WTC11 (cell line): Measurements from ENCODE around the gene BCL2L11. TPM values are rescaled to one million over a fixed set of nuclear protein-coding genes. Genes with fewer than 3 reads are reported as not detected.

ENCODE experiments used
- ATAC-seq: fragments of 200-7000 bp; cut with Tn5 transposase; 2 replicates; pipeline ENCODE4 v1.10.0; 2021; ENCODE audit warnings: mild to moderate bottlenecking, moderate library complexity
- CTCF ChIA-PET: fragments of 300-600 bp; sonication (Branson Sonifier 250); formaldehyde crosslinking; loops from one replicate; lab custom pipeline; 2021; ENCODE audit warnings: antibody characterized with exemption; lab: Charles Lee
- POLR2A ChIA-PET: fragments of 350-600 bp; sonication (Branson Sonifier 250); formaldehyde crosslinking; loops from one replicate; lab custom pipeline; 2021; ENCODE audit warnings: antibody characterized with exemption; lab: Charles Lee
- DNase-seq: peaks from one replicate; pipeline ENCODE4 v3.0.0; 2021; ENCODE audit warnings: low spot score
- H3K27ac Mint-ChIP-seq: 2 replicates; pipeline ENCODE4 v1.8.0; 2021; ENCODE audit warnings: mixed read lengths
- H3K27me3 Mint-ChIP-seq: 2 replicates; pipeline ENCODE4 v1.8.0; 2021; ENCODE audit warnings: low read depth, mild to moderate bottlenecking, moderate library complexity, mixed read lengths
- H3K36me3 Mint-ChIP-seq: 2 replicates; pipeline ENCODE4 v1.8.0; 2021; ENCODE audit warnings: mixed read lengths
- H3K4me1 Mint-ChIP-seq: 2 replicates; pipeline ENCODE4 v1.8.0; 2022; ENCODE audit warnings: mixed read lengths
- H3K4me3 Mint-ChIP-seq: 2 replicates; pipeline ENCODE4 v1.8.0; 2021; ENCODE audit warnings: mild to moderate bottlenecking, moderate library complexity, mixed read lengths
- H3K9me3 Mint-ChIP-seq: 2 replicates; pipeline ENCODE4 v1.8.0; 2021; ENCODE audit warnings: mixed read lengths
- ETV6 ChIP-seq: sonication (generic); formaldehyde crosslinking; IDR thresholded peaks from 2 replicates; pipeline ENCODE4 v1.8.1; 2022; ENCODE audit warnings: mild to moderate bottlenecking, missing genetic modification reagents
- JAZF1 ChIP-seq: fragments of 250-450 bp; sonication (Bioruptor Pico); IDR thresholded peaks from 2 replicates; pipeline ENCODE4 v1.9.0; 2021; ENCODE audit warnings: moderate library complexity, mild to moderate bottlenecking, inconsistent platforms
- NFATC4 ChIP-seq: fragments of 250-450 bp; sonication (Bioruptor Pico); IDR thresholded peaks from 2 replicates; pipeline ENCODE4 v1.9.0; 2021; ENCODE audit warnings: mild to moderate bottlenecking
- NR1H2 ChIP-seq: sonication (generic); formaldehyde crosslinking; IDR thresholded peaks from 2 replicates; pipeline ENCODE4 v1.9.0; 2021; ENCODE audit warnings: mild to moderate bottlenecking, moderate library complexity, missing genetic modification reagents
- SP1 ChIP-seq: sonication (generic); formaldehyde crosslinking; conservative IDR thresholded peaks from 2 replicates; pipeline ENCODE4 v1.8.1; 2022; ENCODE audit warnings: missing genetic modification reagents
- TP53 ChIP-seq: sonication (generic); formaldehyde crosslinking; IDR thresholded peaks from 2 replicates; pipeline ENCODE4 v1.8.1; 2023; ENCODE audit warnings: mild to moderate bottlenecking, missing genetic modification reagents
- ZBTB21 ChIP-seq: sonication (generic); formaldehyde crosslinking; IDR thresholded peaks from 2 replicates; pipeline ENCODE4 v1.8.1; 2023; ENCODE audit warnings: mild to moderate bottlenecking, missing genetic modification reagents, borderline replicate concordance
- ZNF121 ChIP-seq: sonication (generic); formaldehyde crosslinking; IDR thresholded peaks from 2 replicates; pipeline ENCODE4 v1.8.0; 2023; ENCODE audit warnings: missing genetic modification reagents
- ZNF138 ChIP-seq: sonication (generic); formaldehyde crosslinking; conservative IDR thresholded peaks from 2 replicates; pipeline ENCODE4 v1.8.1; 2022; ENCODE audit warnings: mild to moderate bottlenecking, moderate library complexity, missing genetic modification reagents
- ZNF317 ChIP-seq: sonication (generic); formaldehyde crosslinking; IDR thresholded peaks from 2 replicates; pipeline ENCODE4 v1.8.1; 2023; ENCODE audit warnings: low read depth, mild to moderate bottlenecking, moderate library complexity, missing genetic modification reagents, borderline replicate concordance
- ZNF396 ChIP-seq: fragments of 250-450 bp; sonication (Bioruptor Pico); IDR thresholded peaks from 2 replicates; pipeline ENCODE4 v1.8.0; 2021; ENCODE audit warnings: mild to moderate bottlenecking, moderate library complexity, borderline replicate concordance
- total RNA-seq: library from RNA; stranded (reverse); gene quantifications from 3 replicates; pipeline ENCODE4 v1.2.3, GENCODE V29; 2021
- TF ChIP-seq, protein P1 (sequence below): sonication (generic); formaldehyde crosslinking; IDR thresholded peaks from 2 replicates; pipeline ENCODE4 v1.8.1; 2022; ENCODE audit warnings: missing genetic modification reagents, borderline replicate concordance
- TF ChIP-seq, protein P2 (sequence below): sonication (generic); formaldehyde crosslinking; IDR thresholded peaks from 2 replicates; pipeline ENCODE4 v1.8.0; 2022; ENCODE audit warnings: mild to moderate bottlenecking, missing genetic modification reagents
- TF ChIP-seq, protein P3 (sequence below): fragments of 250-450 bp; sonication (Bioruptor Pico); IDR thresholded peaks from 2 replicates; pipeline ENCODE4 v2.1.2; 2022; ENCODE audit warnings: mild to moderate bottlenecking, moderate library complexity
- TF ChIP-seq, protein P4 (sequence below): fragments of 250-450 bp; sonication (Bioruptor Pico); conservative IDR thresholded peaks from 2 replicates; pipeline ENCODE4 v1.9.0; 2021; ENCODE audit warnings: mild to moderate bottlenecking
- TF ChIP-seq, protein P5 (sequence below): sonication (generic); formaldehyde crosslinking; conservative IDR thresholded peaks from 2 replicates; pipeline ENCODE4 v1.8.1; 2023; ENCODE audit warnings: mild to moderate bottlenecking, low read depth, missing genetic modification reagents, moderate library complexity
- TF ChIP-seq, protein P6 (sequence below): sonication (generic); formaldehyde crosslinking; IDR thresholded peaks from 2 replicates; pipeline ENCODE4 v1.8.1; 2023; ENCODE audit warnings: mild to moderate bottlenecking, missing genetic modification reagents, borderline replicate concordance
- TF ChIP-seq, protein P7 (sequence below): sonication (generic); formaldehyde crosslinking; IDR thresholded peaks from 2 replicates; pipeline ENCODE4 v1.8.0; 2022; ENCODE audit warnings: missing genetic modification reagents

Gene BCL2L11
- total RNA-seq, 1 experiment from 2014 or later = 19.3 TPM

DNA sequence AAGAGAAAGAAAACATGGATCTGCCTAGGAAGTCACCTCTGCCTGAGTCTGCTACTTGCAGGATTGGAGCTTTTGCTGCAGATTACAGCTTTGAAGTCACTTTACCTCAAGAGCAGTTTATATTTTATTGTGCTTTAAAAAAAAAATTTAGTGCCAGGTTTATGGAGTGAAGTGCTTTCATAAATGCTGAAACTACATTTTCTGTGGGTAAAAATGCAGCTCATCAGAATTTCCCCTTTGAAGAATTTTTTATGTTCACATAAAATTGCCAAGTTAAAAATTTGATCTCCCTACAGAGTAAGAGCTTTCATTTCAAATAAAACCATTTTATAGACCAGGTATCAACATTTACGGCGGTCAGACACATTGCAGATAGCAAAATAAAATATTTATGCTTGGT lies 25.2 kb downstream of the BCL2L11 start:
- DNase-seq (no peak), ATAC-seq (no peak)
- TF ChIP-seq ZNF317 = no peak
- TF ChIP-seq, protein P1, sequence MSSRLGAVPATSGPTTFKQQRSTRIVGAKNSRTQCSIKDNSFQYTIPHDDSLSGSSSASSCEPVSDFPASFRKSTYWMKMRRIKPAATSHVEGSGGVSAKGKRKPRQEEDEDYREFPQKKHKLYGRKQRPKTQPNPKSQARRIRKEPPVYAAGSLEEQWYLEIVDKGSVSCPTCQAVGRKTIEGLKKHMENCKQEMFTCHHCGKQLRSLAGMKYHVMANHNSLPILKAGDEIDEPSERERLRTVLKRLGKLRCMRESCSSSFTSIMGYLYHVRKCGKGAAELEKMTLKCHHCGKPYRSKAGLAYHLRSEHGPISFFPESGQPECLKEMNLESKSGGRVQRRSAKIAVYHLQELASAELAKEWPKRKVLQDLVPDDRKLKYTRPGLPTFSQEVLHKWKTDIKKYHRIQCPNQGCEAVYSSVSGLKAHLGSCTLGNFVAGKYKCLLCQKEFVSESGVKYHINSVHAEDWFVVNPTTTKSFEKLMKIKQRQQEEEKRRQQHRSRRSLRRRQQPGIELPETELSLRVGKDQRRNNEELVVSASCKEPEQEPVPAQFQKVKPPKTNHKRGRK (CRISPR knock-in tag) = no peak
- TF ChIP-seq, protein P2, sequence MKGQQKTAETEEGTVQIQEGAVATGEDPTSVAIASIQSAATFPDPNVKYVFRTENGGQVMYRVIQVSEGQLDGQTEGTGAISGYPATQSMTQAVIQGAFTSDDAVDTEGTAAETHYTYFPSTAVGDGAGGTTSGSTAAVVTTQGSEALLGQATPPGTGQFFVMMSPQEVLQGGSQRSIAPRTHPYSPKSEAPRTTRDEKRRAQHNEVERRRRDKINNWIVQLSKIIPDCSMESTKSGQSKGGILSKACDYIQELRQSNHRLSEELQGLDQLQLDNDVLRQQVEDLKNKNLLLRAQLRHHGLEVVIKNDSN = no peak
- TF ChIP-seq, protein P3, sequence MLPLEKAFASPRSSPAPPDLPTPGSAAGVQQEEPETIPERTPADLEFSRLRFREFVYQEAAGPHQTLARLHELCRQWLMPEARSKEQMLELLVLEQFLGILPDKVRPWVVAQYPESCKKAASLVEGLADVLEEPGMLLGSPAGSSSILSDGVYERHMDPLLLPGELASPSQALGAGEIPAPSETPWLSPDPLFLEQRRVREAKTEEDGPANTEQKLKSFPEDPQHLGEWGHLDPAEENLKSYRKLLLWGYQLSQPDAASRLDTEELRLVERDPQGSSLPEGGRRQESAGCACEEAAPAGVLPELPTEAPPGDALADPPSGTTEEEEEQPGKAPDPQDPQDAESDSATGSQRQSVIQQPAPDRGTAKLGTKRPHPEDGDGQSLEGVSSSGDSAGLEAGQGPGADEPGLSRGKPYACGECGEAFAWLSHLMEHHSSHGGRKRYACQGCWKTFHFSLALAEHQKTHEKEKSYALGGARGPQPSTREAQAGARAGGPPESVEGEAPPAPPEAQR (CRISPR knock-in tag) = no peak
- no peak for TF ChIP-seq ZNF396 (CRISPR knock-in tag)
- TF ChIP-seq JAZF1 (CRISPR knock-in tag) = no peak
- Mint-ChIP-seq H3K4me3 (no peak overlapping the region), H3K9me3 (peaks cover 1% of the 10 kb centered on the region; the same call in 1 of the 2 replicates), H3K4me1 (peaks cover 8% of the 10 kb centered on the region), H3K27ac (no peak overlapping the region), H3K36me3 (peaks cover 6% of the 10 kb centered on the region), H3K27me3 (no peaks in the 10 kb centered on the region)
- POLR2A ChIA-PET = no interaction called here
- CTCF ChIA-PET = no interaction called here

DNA sequence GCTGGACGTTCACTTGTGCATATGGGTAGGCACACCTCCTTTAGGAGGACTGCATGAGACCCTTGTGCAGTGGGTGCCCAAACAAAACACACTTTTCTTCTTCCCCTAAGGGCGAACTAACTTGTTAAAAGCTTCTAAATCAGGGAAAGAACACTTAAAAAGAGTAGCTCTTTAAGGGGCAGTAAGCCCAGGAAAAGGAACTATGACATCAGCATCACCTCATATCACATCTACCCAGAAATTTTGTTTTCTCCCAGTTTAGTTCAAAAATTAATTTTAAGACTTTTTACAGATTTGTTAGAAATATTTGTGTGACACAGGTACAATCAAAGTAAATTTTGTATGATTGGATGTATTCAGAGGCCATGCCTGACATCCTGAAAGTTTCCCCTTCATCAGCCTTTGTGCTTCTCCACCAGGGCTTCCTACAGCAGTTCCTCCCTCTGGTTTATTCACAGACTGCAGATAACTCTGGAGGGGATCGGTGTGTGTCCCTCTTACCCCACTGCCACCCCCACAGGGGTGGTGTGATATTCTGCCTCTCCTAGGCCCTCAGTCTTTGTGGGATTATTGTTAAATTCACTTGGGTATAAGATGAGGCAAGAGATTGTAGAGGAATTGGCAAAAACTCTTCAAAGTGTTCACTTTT lies 27.6 kb downstream of the BCL2L11 start:
- no peaks in the 10 kb centered on the region for H3K9me3 Mint-ChIP-seq
- DNase-seq (no peak), ATAC-seq (no peak)
- H3K36me3 Mint-ChIP-seq = peaks cover 21% of the 10 kb centered on the region
- H3K27ac Mint-ChIP-seq = no peak overlapping the region
- H3K4me1 Mint-ChIP-seq = peaks cover 10% of the 10 kb centered on the region
- H3K4me3 Mint-ChIP-seq = no peak overlapping the region
- CTCF ChIA-PET = interaction anchor here (1.6 kb wide), 1 partner anchor 32 kb away, joined by 3 read pairs; no protein-coding TSS in a partner anchor
- POLR2A ChIA-PET = no interaction called here
- no peaks in the 10 kb centered on the region for H3K27me3 Mint-ChIP-seq
- TF ChIP-seq NFATC4 (CRISPR knock-in tag) (no peak), ETV6 (CRISPR knock-in tag) (no peak), TP53 (CRISPR knock-in tag) (no peak), SP1 (CRISPR knock-in tag) (no peak), ZNF121 (no peak), ZBTB21 (CRISPR knock-in tag) (no peak), NR1H2 (no peak), ZNF138 (CRISPR knock-in tag) (no peak)
- TF ChIP-seq, protein P4, sequence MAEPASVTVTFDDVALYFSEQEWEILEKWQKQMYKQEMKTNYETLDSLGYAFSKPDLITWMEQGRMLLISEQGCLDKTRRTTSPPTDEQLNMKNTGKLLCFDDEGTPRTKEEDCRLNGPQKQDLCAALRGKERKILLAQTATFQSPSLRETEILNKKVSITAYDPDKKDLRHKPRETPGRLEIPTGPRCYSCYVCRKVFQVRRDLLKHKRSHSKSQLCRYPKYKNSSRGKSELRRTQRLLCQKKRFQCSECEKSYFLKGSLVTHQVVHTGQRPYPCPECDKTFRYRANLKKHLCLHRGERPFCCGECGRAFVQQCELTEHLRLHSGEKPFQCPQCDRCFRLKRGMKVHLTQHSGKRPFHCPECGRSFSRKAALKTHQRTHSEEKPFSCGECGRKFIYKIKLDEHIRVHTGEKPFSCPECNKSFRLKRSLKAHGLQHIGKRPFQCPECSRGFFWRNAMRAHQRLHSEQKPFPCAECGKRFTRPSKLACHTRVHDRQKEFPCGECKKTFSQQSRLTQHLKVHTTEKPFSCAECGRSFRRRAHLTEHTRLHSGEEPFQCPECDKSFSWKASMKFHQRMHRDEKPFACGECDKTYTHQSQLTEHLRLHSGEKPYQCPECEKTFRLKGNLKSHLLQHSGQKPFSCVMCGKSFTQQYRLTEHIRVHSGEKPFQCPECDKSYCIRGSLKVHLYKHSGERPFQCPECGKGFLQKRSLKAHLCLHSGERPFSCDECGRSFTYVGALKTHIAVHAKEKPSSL (CRISPR knock-in tag) = no peak
- TF ChIP-seq, protein P5, sequence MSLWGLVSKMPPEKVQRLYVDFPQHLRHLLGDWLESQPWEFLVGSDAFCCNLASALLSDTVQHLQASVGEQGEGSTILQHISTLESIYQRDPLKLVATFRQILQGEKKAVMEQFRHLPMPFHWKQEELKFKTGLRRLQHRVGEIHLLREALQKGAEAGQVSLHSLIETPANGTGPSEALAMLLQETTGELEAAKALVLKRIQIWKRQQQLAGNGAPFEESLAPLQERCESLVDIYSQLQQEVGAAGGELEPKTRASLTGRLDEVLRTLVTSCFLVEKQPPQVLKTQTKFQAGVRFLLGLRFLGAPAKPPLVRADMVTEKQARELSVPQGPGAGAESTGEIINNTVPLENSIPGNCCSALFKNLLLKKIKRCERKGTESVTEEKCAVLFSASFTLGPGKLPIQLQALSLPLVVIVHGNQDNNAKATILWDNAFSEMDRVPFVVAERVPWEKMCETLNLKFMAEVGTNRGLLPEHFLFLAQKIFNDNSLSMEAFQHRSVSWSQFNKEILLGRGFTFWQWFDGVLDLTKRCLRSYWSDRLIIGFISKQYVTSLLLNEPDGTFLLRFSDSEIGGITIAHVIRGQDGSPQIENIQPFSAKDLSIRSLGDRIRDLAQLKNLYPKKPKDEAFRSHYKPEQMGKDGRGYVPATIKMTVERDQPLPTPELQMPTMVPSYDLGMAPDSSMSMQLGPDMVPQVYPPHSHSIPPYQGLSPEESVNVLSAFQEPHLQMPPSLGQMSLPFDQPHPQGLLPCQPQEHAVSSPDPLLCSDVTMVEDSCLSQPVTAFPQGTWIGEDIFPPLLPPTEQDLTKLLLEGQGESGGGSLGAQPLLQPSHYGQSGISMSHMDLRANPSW (CRISPR knock-in tag) = no peak
- TF ChIP-seq, protein P6, sequence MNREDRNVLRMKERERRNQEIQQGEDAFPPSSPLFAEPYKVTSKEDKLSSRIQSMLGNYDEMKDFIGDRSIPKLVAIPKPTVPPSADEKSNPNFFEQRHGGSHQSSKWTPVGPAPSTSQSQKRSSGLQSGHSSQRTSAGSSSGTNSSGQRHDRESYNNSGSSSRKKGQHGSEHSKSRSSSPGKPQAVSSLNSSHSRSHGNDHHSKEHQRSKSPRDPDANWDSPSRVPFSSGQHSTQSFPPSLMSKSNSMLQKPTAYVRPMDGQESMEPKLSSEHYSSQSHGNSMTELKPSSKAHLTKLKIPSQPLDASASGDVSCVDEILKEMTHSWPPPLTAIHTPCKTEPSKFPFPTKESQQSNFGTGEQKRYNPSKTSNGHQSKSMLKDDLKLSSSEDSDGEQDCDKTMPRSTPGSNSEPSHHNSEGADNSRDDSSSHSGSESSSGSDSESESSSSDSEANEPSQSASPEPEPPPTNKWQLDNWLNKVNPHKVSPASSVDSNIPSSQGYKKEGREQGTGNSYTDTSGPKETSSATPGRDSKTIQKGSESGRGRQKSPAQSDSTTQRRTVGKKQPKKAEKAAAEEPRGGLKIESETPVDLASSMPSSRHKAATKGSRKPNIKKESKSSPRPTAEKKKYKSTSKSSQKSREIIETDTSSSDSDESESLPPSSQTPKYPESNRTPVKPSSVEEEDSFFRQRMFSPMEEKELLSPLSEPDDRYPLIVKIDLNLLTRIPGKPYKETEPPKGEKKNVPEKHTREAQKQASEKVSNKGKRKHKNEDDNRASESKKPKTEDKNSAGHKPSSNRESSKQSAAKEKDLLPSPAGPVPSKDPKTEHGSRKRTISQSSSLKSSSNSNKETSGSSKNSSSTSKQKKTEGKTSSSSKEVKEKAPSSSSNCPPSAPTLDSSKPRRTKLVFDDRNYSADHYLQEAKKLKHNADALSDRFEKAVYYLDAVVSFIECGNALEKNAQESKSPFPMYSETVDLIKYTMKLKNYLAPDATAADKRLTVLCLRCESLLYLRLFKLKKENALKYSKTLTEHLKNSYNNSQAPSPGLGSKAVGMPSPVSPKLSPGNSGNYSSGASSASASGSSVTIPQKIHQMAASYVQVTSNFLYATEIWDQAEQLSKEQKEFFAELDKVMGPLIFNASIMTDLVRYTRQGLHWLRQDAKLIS (CRISPR knock-in tag) = no peak
- TF ChIP-seq, protein P7, sequence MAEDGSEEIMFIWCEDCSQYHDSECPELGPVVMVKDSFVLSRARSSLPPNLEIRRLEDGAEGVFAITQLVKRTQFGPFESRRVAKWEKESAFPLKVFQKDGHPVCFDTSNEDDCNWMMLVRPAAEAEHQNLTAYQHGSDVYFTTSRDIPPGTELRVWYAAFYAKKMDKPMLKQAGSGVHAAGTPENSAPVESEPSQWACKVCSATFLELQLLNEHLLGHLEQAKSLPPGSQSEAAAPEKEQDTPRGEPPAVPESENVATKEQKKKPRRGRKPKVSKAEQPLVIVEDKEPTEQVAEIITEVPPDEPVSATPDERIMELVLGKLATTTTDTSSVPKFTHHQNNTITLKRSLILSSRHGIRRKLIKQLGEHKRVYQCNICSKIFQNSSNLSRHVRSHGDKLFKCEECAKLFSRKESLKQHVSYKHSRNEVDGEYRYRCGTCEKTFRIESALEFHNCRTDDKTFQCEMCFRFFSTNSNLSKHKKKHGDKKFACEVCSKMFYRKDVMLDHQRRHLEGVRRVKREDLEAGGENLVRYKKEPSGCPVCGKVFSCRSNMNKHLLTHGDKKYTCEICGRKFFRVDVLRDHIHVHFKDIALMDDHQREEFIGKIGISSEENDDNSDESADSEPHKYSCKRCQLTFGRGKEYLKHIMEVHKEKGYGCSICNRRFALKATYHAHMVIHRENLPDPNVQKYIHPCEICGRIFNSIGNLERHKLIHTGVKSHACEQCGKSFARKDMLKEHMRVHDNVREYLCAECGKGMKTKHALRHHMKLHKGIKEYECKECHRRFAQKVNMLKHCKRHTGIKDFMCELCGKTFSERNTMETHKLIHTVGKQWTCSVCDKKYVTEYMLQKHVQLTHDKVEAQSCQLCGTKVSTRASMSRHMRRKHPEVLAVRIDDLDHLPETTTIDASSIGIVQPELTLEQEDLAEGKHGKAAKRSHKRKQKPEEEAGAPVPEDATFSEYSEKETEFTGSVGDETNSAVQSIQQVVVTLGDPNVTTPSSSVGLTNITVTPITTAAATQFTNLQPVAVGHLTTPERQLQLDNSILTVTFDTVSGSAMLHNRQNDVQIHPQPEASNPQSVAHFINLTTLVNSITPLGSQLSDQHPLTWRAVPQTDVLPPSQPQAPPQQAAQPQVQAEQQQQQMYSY (CRISPR knock-in tag) = no peak
